Retinal pigment epithelial cell (primary cell): ENCODE data around the gene PROM1.

Source experiments
- DNase-seq: peaks from one replicate; pipeline ENCODE4 v3.0.0-alpha.2; 2010; ENCODE audit warnings: low read depth
- H3K4me3 ChIP-seq: 2 replicates; pipeline ENCODE4 v1.5.1; 2011; ENCODE audit warnings: mild to moderate bottlenecking, low read length, control low read depth, moderate library complexity
- CTCF ChIP-seq: conservative IDR thresholded peaks from 2 replicates; pipeline ENCODE4 v1.5.1; 2011; ENCODE audit warnings: low read depth, low read length, control low read depth, inconsistent platforms

Gene PROM1

DNA sequence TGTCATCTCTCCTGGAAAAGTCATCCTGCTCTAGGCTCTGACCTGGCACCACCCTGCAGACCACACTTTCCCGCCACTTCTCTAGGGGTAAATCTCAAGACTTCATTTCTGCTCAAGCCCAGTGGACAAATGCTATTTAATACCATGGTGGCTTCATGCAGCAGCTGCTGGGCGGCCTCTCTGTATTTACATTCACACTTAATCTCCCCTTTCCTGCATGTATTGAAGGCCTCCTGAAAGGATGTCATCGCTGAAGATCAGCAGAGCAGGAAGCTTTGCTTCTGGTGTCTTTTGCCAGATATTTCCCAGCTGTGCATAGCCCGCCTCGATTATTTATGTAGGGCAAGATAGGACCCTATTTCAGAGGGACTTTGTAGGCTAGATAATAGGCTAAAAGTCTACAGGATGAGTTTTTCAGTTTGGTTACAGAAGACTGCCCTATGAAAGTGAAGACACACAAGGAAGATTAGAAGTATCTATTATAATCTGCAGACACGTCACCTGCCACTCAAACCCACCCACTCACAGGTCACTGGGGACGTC lies 17.2 kb downstream of the PROM1 start:
- H3K4me3 ChIP-seq, result no peak overlapping the region
- TF ChIP-seq CTCF, result no peak
- no peak for DNase-seq

DNA sequence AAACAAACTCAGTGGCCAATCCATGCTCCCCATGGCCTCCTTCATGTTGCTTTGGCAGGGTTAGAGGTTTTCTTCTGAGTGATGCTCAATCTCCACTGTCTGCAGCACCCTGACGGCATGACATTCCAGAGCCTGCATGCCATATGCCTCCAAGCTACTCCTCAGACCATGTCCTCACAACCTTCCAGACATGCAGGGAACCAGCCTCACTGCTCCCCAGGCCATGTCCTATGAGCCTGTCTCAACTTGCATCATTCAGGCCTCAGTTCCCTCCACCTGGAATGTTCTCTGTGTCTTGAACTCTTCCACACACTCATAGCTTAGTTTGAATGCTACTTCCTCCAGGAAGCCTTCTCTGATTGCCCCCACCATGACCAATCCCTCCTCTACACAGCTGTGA lies 18.8 kb downstream of the PROM1 start:
- TF ChIP-seq CTCF, result no peak
- no peak overlapping the region for H3K4me3 ChIP-seq
- DNase-seq, result no peak

DNA sequence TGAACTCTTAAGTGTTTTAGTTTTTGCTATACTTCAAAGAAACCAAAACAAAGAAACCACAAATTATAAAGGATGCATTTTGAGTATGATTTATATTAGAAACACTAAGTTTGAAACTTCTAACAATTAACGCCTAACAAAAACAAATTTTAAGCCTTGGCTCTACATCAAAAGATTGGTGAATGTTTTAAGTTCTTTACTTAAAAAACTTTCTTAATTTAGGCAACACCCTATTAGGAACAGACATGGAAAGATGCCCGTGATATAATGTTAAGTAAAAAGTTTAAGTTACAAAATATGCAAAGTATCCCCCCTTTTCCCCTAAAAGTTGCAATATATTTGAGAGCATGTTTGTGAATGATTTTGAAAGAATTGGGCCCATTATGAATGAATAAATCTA lies 21.2 kb downstream of the PROM1 start:
- TF ChIP-seq CTCF, result no peak
- no peak for DNase-seq
- H3K4me3 ChIP-seq, result no peak overlapping the region

DNA sequence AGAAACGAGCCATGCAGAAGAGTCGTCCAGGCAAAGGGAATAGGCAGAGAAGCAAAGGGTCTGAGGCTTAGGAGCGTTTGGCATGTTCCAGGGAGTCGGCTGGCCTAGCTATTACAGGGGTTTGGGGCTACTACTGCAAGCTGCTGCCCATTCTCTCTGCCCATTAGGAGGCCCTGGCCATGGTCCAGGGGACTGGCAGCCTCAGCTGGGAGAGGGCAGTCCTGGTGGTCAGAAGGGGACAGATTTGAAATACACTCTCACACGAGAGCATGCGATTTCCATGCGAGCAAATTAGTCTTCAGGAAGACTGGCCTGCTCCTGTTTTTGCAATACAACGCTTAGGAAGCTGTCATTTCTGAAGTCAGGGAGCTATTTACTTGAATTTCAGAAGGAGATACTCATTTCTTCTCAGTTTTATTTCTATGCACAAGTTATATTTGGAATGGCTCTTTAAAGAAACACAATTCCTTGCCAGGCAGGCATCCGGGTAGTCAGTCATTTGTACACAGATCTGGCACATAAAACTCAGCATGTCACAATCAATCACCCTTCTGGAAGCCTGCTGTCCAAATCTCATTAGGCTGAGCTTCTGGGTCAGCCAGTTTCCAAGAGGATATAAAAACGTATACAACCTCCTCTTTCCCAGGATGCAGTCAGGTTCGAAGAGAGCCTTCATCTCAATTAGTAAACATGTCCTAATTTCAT lies 27.0 kb downstream of the PROM1 start:
- no peak overlapping the region for H3K4me3 ChIP-seq
- TF ChIP-seq CTCF, result no peak
- DNase-seq, result no peak

DNA sequence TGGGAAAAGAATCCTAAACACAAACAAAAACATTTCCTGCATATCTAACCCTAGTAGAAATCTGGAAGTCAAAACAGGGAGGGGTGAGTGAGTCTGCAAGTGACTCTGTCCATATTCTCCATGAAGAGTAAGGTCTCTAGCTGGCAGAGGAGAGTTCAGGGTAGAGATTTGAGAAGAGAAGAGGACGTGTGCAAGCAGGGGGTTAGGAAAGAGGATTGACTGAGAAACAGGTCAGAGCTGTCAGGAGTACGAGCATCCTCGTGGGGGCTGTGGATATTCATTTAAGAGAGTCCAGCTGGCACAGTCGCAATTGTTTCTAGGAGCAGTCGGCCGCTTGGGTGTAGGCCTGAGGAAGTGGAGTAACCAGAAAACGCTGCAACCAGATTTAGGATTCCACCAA lies 27.9 kb downstream of the PROM1 start:
- no peak overlapping the region for H3K4me3 ChIP-seq
- TF ChIP-seq CTCF, result no peak
- DNase-seq, result no peak

GRCh38 chr4:16055471-16055870 lies 28.4 kb downstream of the PROM1 start:
- no peak for TF ChIP-seq CTCF
- DNase-seq, result no peak
- no peak overlapping the region for H3K4me3 ChIP-seq

DNA sequence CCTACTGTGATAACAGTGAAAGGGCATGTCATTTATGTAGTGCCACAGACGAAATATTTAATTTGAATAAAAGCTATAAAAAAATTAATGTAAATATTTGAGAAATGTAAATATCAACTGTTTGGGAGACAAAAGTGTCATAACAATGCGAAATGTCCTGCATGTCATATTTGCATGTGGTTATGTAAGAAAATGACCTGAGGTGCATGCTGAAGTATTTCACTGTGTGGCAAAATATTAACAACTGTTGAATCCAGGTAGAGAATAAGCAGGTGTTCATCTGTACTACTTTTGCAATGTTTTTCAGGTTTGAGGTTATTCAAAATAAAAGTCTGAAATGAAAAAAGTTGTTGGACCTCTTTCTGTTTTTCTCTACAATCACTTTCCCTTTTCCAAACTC lies 30.9 kb downstream of the PROM1 start:
- no peak for DNase-seq
- H3K4me3 ChIP-seq, result no peak overlapping the region
- TF ChIP-seq CTCF, result no peak
